K562 (cell line): ENCODE results near the gene KLRK1. TPM values are rescaled to one million over a fixed set of nuclear protein-coding genes. Genes with fewer than 3 reads are reported as not detected.

Experiments used
- BCOR ChIP-seq: fragments of 450-650 bp; IDR thresholded peaks from 2 replicates; pipeline ENCODE4 v1.6.1; 2016
- BRD4 ChIP-seq: fragments of 200-600 bp; sonication (generic); IDR thresholded peaks from 2 replicates; pipeline ENCODE4 v1.6.1; 2017; ENCODE audit warnings: inconsistent platforms
- CBX1 ChIP-seq: sonication (generic); IDR thresholded peaks from 2 replicates; pipeline ENCODE4 v1.6.1; 2016; ENCODE audit warnings: antibody characterized with exemption, low read depth, mild to moderate bottlenecking
- CCNT2 ChIP-seq: IDR thresholded peaks from 2 replicates; pipeline ENCODE4 v1.6.1; 2011; ENCODE audit warnings: borderline replicate concordance, low read depth, mild to moderate bottlenecking, moderate library complexity, mixed read lengths, low read length; ENCODE audit not compliant: insufficient read length; ENCODE audit errors: extremely low read depth
- JUN ChIP-seq, 2 experiments: sonication (generic) in 1 of 2; formaldehyde crosslinking in 1 of 2; IDR thresholded peaks; 2 replicates each; pipeline versions ENCODE4 v1.6.1 to v1.8.0; 2012 to 2022; ENCODE audit warnings: borderline replicate concordance in 2 of 2, mild to moderate bottlenecking in 2 of 2, improper control_type of control experiment in 1 of 2, low read depth in 1 of 2, low read length in 1 of 2, missing genetic modification reagents in 1 of 2
- KLF6 ChIP-seq: fragments of 250-450 bp; sonication (Bioruptor Pico); IDR thresholded peaks from 2 replicates; pipeline ENCODE4 v1.4.0; 2020; ENCODE audit warnings: mild to moderate bottlenecking, moderate library complexity, borderline replicate concordance
- MBD2 ChIP-seq: sonication (generic); IDR thresholded peaks from 2 replicates; pipeline ENCODE4 v1.6.1; 2016; ENCODE audit warnings: low read depth, borderline replicate concordance
- NBN ChIP-seq: fragments of 450-650 bp; IDR thresholded peaks from 2 replicates; pipeline ENCODE4 v1.6.1; 2016; ENCODE audit warnings: low read depth, mild to moderate bottlenecking
- NR2C1 ChIP-seq, 2 experiments: fragments of 450-650 bp; IDR thresholded peaks; 2 replicates each; pipeline ENCODE4 v1.6.1; 2017; ENCODE audit warnings: mild to moderate bottlenecking in 2 of 2, antibody characterized with exemption in 1 of 2, inconsistent platforms in 1 of 2, missing compliant biosample characterization in 1 of 2, missing genetic modification characterization in 1 of 2
- SMARCE1 ChIP-seq: fragments of 450-650 bp; IDR thresholded peaks from 2 replicates; pipeline ENCODE4 v1.7.1; 2016; ENCODE audit warnings: mild to moderate bottlenecking
- TAF9B ChIP-seq: fragments of 450-650 bp; IDR thresholded peaks from 2 replicates; pipeline ENCODE4 v1.6.1; 2018; ENCODE audit warnings: mild to moderate bottlenecking; ENCODE audit not compliant: partially characterized antibody
- ZBTB1 ChIP-seq: sonication (generic); formaldehyde crosslinking; IDR thresholded peaks from 2 replicates; pipeline ENCODE4 v1.8.1; 2023; ENCODE audit warnings: missing genetic modification reagents, low read depth, mild to moderate bottlenecking, borderline replicate concordance
- ZNF316 ChIP-seq: fragments of 450-650 bp; IDR thresholded peaks from 2 replicates; pipeline ENCODE4 v1.6.1; 2016
- ZNF586 ChIP-seq: fragments of 450-650 bp; formaldehyde crosslinking; conservative IDR thresholded peaks from 2 replicates; pipeline ENCODE4 v1.4.0; 2020; ENCODE audit warnings: mild to moderate bottlenecking, moderate library complexity
- polyA plus RNA-seq, 8 experiments: library from polyadenylated mRNA; depleted of rRNA in 4 of 8; stranded (reverse) in 5 of 8; unstranded in 3 of 8; fragments of >200 nt; fragmentation: Nextera tagmentation in 2 of 8; fragmentation: Illumina TruSeq in 1 of 8; extraction: Ambion mirVana in 2 of 8; extraction: Trizol in 1 of 8; gene quantifications; 2 replicates each; pipeline versions ENCODE4 v1.2.1 to v1.2.3, GENCODE V29; 2011 to 2014; ENCODE audit warnings: inconsistent platforms in 1 of 8, missing spikeins in 1 of 8
- total RNA-seq, 7 experiments: library from RNA; depleted of rRNA in 6 of 7; stranded (reverse); fragments of >200 nt in 6 of 7; fragmentation: Illumina TruSeq in 2 of 7; extraction: Trizol in 2 of 7; gene quantifications; 2 replicates each; pipeline versions ENCODE4 v1.2.1 to v1.2.3, GENCODE V29; 2011 to 2021; ENCODE audit warnings: low replicate concordance in 1 of 7
- TF ChIP-seq, protein P1 (sequence below): IDR thresholded peaks from 3 replicates; pipeline ENCODE4 v1.6.1; 2011; ENCODE audit warnings: borderline replicate concordance, mild to moderate bottlenecking; ENCODE audit not compliant: insufficient read length, insufficient read depth
- TF ChIP-seq, protein P2 (sequence below): sonication (generic); formaldehyde crosslinking; IDR thresholded peaks from 2 replicates; pipeline ENCODE4 v1.8.0; 2022; ENCODE audit warnings: mild to moderate bottlenecking, missing genetic modification reagents
- TF ChIP-seq, protein P3 (sequence below): sonication (generic); formaldehyde crosslinking; IDR thresholded peaks from 2 replicates; pipeline ENCODE4 v1.8.1; 2023; ENCODE audit warnings: mild to moderate bottlenecking, missing genetic modification reagents
- TF ChIP-seq, protein P4 (sequence below), 2 experiments: fragments of 450-650 bp; IDR thresholded peaks; 2 replicates each; pipeline ENCODE4 v1.6.1; 2016
- TF ChIP-seq, protein P5 (sequence below): fragments of 450-650 bp; IDR thresholded peaks from 2 replicates; pipeline ENCODE4 v1.6.1; 2016

Gene KLRK1
- total and polyA plus RNA-seq, 9 of the 15 experiments (the other 6 are each of a cell fraction or from before 2014, with no cell fraction given) = 0.03 to 0.09 (median 0.06) TPM; not detected in 3

DNA sequence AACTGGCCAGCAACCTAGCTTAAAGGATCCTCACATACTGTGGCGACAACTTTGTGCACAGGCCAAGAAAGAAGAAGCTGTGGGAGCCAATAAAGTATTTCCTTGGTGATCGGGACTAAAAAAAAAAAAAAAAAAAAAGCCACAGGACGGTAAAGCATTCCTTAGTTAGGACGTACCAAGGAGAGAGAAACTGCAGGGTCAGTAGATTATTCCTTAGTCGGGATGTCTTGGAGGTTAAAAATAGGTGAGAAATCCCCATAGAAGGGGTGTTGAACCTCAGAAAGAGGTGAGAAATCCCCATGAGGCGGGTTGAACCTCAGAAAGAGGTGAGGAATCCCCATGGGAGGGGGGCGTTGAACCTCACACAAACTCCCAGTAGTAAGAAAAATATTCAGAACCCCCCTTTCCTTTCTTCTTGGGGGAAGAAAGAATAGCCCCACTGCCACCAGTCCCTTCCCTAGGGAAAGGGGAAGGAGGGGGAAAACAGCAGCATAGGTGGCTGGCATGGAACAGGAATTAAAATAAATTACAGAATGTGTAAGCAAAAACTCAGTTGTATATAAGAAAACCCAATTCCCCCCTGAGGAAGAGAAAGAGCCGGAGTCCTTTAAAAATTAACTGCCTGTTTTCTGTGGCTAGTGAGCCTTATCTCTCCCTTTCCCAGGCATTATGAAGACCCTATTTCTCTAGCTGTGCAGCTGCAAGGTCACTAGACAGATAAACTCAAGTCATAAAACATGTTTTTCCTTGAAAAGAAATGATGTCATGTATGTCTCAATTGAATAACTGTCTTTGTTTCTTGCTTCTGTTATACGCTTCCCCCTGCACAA is 26.8 kb downstream of the KLRK1 start (continued):
- TF ChIP-seq JUN (IDR thresholded peaks at IDR 0.05; ENCODE audit: borderline replicate concordance, low read depth, low read length) (0 out of 2 replicates have a peak, but pooled peaks have one; percentile 17), JUN (CRISPR knock-in tag; IDR thresholded peaks at IDR 0.05; ENCODE audit: borderline replicate concordance) (no peak), TAF9B (peak; percentile 70), ZBTB1 (CRISPR knock-in tag) (no peak), MBD2 (0 out of 2 replicates have a peak, but pooled peaks have one; percentile 28), CCNT2 (peak; percentile 33), ZNF316 (peak; percentile 49), BCOR (peak; percentile 15; the same call in 1 of the 2 replicates), NR2C1 (IDR thresholded peaks at IDR 0.05) (no peak), NR2C1 (tag; IDR thresholded peaks at IDR 0.05) (peak; percentile 47; the same call in 1 of the 2 replicates), BRD4 (no peak), CBX1 (no peak), SMARCE1 (peak; percentile 76), NBN (no peak), KLF6 (CRISPR knock-in tag) (no peak), ZNF586 (CRISPR knock-in tag) (no peak)
- TF ChIP-seq, protein P1, sequence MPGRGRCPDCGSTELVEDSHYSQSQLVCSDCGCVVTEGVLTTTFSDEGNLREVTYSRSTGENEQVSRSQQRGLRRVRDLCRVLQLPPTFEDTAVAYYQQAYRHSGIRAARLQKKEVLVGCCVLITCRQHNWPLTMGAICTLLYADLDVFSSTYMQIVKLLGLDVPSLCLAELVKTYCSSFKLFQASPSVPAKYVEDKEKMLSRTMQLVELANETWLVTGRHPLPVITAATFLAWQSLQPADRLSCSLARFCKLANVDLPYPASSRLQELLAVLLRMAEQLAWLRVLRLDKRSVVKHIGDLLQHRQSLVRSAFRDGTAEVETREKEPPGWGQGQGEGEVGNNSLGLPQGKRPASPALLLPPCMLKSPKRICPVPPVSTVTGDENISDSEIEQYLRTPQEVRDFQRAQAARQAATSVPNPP = no peak
- TF ChIP-seq, protein P2, sequence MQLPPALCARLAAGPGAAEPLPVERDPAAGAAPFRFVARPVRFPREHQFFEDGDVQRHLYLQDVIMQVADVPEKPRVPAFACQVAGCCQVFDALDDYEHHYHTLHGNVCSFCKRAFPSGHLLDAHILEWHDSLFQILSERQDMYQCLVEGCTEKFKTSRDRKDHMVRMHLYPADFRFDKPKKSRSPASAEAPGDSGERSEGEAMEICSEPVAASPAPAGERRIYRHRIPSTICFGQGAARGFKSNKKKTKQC = no peak
- TF ChIP-seq, protein P3, sequence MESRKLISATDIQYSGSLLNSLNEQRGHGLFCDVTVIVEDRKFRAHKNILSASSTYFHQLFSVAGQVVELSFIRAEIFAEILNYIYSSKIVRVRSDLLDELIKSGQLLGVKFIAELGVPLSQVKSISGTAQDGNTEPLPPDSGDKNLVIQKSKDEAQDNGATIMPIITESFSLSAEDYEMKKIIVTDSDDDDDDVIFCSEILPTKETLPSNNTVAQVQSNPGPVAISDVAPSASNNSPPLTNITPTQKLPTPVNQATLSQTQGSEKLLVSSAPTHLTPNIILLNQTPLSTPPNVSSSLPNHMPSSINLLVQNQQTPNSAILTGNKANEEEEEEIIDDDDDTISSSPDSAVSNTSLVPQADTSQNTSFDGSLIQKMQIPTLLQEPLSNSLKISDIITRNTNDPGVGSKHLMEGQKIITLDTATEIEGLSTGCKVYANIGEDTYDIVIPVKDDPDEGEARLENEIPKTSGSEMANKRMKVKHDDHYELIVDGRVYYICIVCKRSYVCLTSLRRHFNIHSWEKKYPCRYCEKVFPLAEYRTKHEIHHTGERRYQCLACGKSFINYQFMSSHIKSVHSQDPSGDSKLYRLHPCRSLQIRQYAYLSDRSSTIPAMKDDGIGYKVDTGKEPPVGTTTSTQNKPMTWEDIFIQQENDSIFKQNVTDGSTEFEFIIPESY (CRISPR knock-in tag) = no peak
- TF ChIP-seq, protein P4, sequence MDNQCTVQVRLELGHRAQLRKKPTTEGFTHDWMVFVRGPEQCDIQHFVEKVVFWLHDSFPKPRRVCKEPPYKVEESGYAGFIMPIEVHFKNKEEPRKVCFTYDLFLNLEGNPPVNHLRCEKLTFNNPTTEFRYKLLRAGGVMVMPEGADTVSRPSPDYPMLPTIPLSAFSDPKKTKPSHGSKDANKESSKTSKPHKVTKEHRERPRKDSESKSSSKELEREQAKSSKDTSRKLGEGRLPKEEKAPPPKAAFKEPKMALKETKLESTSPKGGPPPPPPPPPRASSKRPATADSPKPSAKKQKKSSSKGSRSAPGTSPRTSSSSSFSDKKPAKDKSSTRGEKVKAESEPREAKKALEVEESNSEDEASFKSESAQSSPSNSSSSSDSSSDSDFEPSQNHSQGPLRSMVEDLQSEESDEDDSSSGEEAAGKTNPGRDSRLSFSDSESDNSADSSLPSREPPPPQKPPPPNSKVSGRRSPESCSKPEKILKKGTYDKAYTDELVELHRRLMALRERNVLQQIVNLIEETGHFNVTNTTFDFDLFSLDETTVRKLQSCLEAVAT (IDR thresholded peaks at IDR 0.05) = no peak
- TF ChIP-seq, protein P5, sequence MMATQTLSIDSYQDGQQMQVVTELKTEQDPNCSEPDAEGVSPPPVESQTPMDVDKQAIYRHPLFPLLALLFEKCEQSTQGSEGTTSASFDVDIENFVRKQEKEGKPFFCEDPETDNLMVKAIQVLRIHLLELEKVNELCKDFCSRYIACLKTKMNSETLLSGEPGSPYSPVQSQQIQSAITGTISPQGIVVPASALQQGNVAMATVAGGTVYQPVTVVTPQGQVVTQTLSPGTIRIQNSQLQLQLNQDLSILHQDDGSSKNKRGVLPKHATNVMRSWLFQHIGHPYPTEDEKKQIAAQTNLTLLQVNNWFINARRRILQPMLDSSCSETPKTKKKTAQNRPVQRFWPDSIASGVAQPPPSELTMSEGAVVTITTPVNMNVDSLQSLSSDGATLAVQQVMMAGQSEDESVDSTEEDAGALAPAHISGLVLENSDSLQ = peak; percentile 51; the same call in 1 of the 2 replicates
